HepG2 (cell line): Measurements from ENCODE around the gene HACD1. TPM values are rescaled to one million over a fixed set of nuclear protein-coding genes. Genes with fewer than 3 reads are reported as not detected.
A peak's percentile ranks its signal among the peaks of the same experiment; 100 is the strongest.

Source experiments
- BRD4 ChIP-seq: sonication (generic); formaldehyde crosslinking; IDR thresholded peaks from 2 replicates; pipeline ENCODE4 v1.4.0; 2020; ENCODE audit warnings: missing genetic modification reagents
- CAMTA2 ChIP-seq: sonication (generic); formaldehyde crosslinking; IDR thresholded peaks from 2 replicates; pipeline ENCODE4 v1.4.0; 2020; ENCODE audit warnings: mild to moderate bottlenecking, missing genetic modification reagents, borderline replicate concordance
- CEBPG ChIP-seq: IDR thresholded peaks from 2 replicates; pipeline ENCODE4 v1.6.1; 2016
- ETV5 ChIP-seq: IDR thresholded peaks from 2 replicates; pipeline ENCODE4 v1.6.1; 2018; ENCODE audit warnings: missing biosample characterization, missing genetic modification reagents, inconsistent platforms, borderline replicate concordance
- FOXA1 ChIP-seq, 2 experiments: fragments of 450-650 bp in 1 of 2; sonication (generic) in 1 of 2; formaldehyde crosslinking in 1 of 2; IDR thresholded peaks; 2 replicates each; pipeline versions ENCODE4 v1.4.0 to v1.6.1; 2016 to 2020; ENCODE audit warnings: missing genetic modification reagents in 1 of 2
- FOXJ3 ChIP-seq: sonication (generic); formaldehyde crosslinking; IDR thresholded peaks from 2 replicates; pipeline ENCODE4 v1.4.0; 2020; ENCODE audit warnings: missing genetic modification reagents, mild to moderate bottlenecking, borderline replicate concordance
- FOXK1 ChIP-seq: sonication (generic); formaldehyde crosslinking; IDR thresholded peaks from 2 replicates; pipeline ENCODE4 v1.4.0; 2020; ENCODE audit warnings: low read depth, missing genetic modification reagents, borderline replicate concordance
- JARID2 ChIP-seq: sonication (generic); formaldehyde crosslinking; IDR thresholded peaks from 2 replicates; pipeline ENCODE4 v1.8.1; 2023; ENCODE audit warnings: missing genetic modification reagents, inconsistent platforms; ENCODE audit not compliant: insufficient replicate concordance
- KAT8 ChIP-seq: IDR thresholded peaks from 2 replicates; pipeline ENCODE4 v1.6.1; 2016; ENCODE audit warnings: missing genetic modification reagents, missing compliant biosample characterization
- PHF5A ChIP-seq: IDR thresholded peaks from one replicate; pipeline ENCODE4 v1.6.1; 2018; ENCODE audit warnings: low read depth, missing genetic modification reagents; ENCODE audit not compliant: unreplicated experiment
- PRMT3 ChIP-seq: sonication (generic); formaldehyde crosslinking; IDR thresholded peaks from 2 replicates; pipeline ENCODE4 v1.8.1; 2022; ENCODE audit warnings: low read depth, mild to moderate bottlenecking, moderate library complexity, missing genetic modification reagents, borderline replicate concordance
- RFXAP ChIP-seq: sonication (generic); formaldehyde crosslinking; IDR thresholded peaks from 2 replicates; pipeline ENCODE4 v1.4.0; 2020; ENCODE audit warnings: missing genetic modification reagents, borderline replicate concordance
- SIN3A ChIP-seq: IDR thresholded peaks from 2 replicates; pipeline ENCODE4 v1.6.1; 2011; ENCODE audit warnings: low read depth, mild to moderate bottlenecking, control low read depth, low read length, borderline replicate concordance
- SMAD9 ChIP-seq: sonication (generic); formaldehyde crosslinking; IDR thresholded peaks from 2 replicates; pipeline ENCODE4 v1.5.1; 2020; ENCODE audit warnings: mild to moderate bottlenecking, missing genetic modification reagents
- STAT5B ChIP-seq: sonication (generic); formaldehyde crosslinking; IDR thresholded peaks from 2 replicates; pipeline ENCODE4 v1.4.0; 2020; ENCODE audit warnings: missing genetic modification reagents
- ZNF230 ChIP-seq: sonication (generic); formaldehyde crosslinking; IDR thresholded peaks from 2 replicates; pipeline ENCODE4 v1.4.0; 2020; ENCODE audit warnings: mild to moderate bottlenecking, missing genetic modification reagents
- ZNF513 ChIP-seq: sonication (generic); formaldehyde crosslinking; conservative IDR thresholded peaks from 2 replicates; pipeline ENCODE4 v1.5.0; 2020; ENCODE audit warnings: missing genetic modification reagents
- ZNF549 ChIP-seq: sonication (generic); formaldehyde crosslinking; IDR thresholded peaks from 2 replicates; pipeline ENCODE4 v1.5.0; 2020; ENCODE audit warnings: missing genetic modification reagents
- ZNF710 ChIP-seq: sonication (generic); formaldehyde crosslinking; IDR thresholded peaks from 2 replicates; pipeline ENCODE4 v1.5.0; 2020; ENCODE audit warnings: mild to moderate bottlenecking, missing genetic modification reagents, borderline replicate concordance
- ZNF740 ChIP-seq: sonication (generic); formaldehyde crosslinking; IDR thresholded peaks from 2 replicates; pipeline ENCODE4 v1.4.0; 2020; ENCODE audit warnings: missing genetic modification reagents
- ZNF792 ChIP-seq: IDR thresholded peaks from 2 replicates; pipeline ENCODE4 v1.6.1; 2016
- ZNF816 ChIP-seq: sonication (generic); formaldehyde crosslinking; IDR thresholded peaks from 2 replicates; pipeline ENCODE4 v1.8.0; 2022; ENCODE audit warnings: missing genetic modification reagents, mild to moderate bottlenecking, borderline replicate concordance
- ZSCAN25 ChIP-seq: sonication (generic); formaldehyde crosslinking; IDR thresholded peaks from 2 replicates; pipeline ENCODE4 v1.8.0; 2022; ENCODE audit warnings: mild to moderate bottlenecking, missing genetic modification reagents
- polyA plus RNA-seq, 8 experiments: library from polyadenylated mRNA; depleted of rRNA in 3 of 8; stranded (reverse) in 7 of 8; unstranded in 1 of 8; fragments of >200 nt; fragmentation: Illumina TruSeq in 4 of 8; extraction: Trizol in 4 of 8; gene quantifications; 2 replicates each; pipeline versions ENCODE4 v1.2.1 to v1.2.3, GENCODE V29; 2011 to 2016; ENCODE audit warnings: low read depth in 4 of 8, missing spikeins in 1 of 8, mixed read lengths in 1 of 8; ENCODE audit not compliant: insufficient read depth in 1 of 8
- total RNA-seq, 5 experiments: library from RNA; depleted of rRNA; stranded (reverse); fragments of >200 nt; fragmentation: Illumina TruSeq; extraction: Trizol; gene quantifications; 2 replicates each; pipeline ENCODE4 v1.2.3, GENCODE V29; 2016; ENCODE audit warnings: low read depth in 1 of 5

Gene HACD1
- total and polyA plus RNA-seq, 2 of the 13 experiments (the other 11 are each of a cell fraction or from before 2014, with no cell fraction given) = 43.4 to 47.6 TPM

DNA sequence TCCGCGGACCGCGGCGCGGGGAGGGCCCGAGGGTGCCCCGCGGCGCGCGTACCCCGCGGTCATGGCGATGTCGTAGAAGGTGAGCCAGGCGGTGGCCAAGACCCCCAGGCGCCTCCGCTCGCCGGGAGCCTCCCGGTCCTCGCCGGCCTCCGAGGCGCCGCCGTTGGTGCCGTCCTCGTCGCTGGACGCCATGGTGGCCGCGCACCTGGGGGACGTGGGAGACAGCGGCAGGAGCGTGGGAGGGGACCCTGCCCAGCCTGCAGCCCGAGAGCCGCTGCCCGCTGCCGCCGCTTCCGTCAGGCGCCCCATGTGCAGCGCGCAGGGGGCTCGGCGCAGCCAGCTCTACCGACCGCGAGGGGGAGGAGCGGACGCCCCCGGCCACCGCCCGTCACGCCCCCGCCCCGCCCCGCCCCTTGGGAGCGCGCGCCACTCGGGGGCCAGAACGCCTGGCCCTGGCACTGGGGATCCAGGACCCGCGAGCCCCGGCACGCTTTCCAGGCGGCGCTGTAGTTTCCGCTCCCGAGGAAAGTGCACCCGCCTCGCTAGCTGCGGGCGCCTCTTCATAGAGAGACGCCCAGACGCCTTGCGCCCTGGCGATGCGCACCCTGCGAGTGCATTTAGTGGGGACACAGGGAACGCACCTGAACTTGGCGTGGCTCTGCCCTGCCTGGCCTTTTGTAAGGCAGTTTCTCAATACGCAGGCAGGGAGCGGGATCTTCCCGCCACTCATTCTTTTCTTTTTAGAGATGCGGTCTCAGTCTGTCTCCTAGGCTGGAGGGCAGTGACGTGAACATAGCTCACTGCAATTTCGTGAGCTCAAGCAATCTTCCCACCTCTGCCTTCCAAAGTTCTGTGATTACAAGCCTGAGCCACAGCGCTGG lies at the start of gene HACD1 (continued):
- TF ChIP-seq PHF5A (CRISPR knock-in tag) (no peak), KAT8 (CRISPR knock-in tag) (0 out of 2 replicates have a peak, but pooled peaks have one; percentile 21), STAT5B (CRISPR knock-in tag) (no peak), FOXA1 (IDR thresholded peaks at IDR 0.05) (no peak), FOXA1 (CRISPR knock-in tag; IDR thresholded peaks at IDR 0.05) (no peak), JARID2 (CRISPR knock-in tag) (no peak), SIN3A (peak; percentile 38; the same call in 1 of the 2 replicates), ZSCAN25 (CRISPR knock-in tag) (0 out of 2 replicates have a peak, but pooled peaks have one; percentile 18), ZNF792 (no peak; the same call in 1 of the 2 replicates), RFXAP (CRISPR knock-in tag) (0 out of 2 replicates have a peak, but pooled peaks have one; percentile 40), CEBPG (CRISPR knock-in tag) (no peak), ZNF513 (CRISPR knock-in tag) (0 out of 2 replicates have a peak, but pooled peaks have one; percentile 8), FOXJ3 (CRISPR knock-in tag) (no peak), FOXK1 (CRISPR knock-in tag) (no peak; the same call in 1 of the 2 replicates), ZNF230 (CRISPR knock-in tag) (no peak), BRD4 (CRISPR knock-in tag) (0 out of 2 replicates have a peak, but pooled peaks have one; percentile 37), SMAD9 (CRISPR knock-in tag) (no peak), CAMTA2 (no peak; the same call in 1 of the 2 replicates), ZNF549 (CRISPR knock-in tag) (no peak), ZNF816 (CRISPR knock-in tag) (no peak), PRMT3 (CRISPR knock-in tag) (0 out of 2 replicates have a peak, but pooled peaks have one; percentile 73), ETV5 (CRISPR knock-in tag) (peak; percentile 77), ZNF740 (CRISPR knock-in tag) (peak; percentile 55; the same call in 1 of the 2 replicates), ZNF710 (CRISPR knock-in tag) (peak; percentile 84; the same call in 1 of the 2 replicates)
